Lower lobe of right lung (tissue), 2 donors: Measurements from ENCODE around the gene ADAMTSL4. TPM values are rescaled to one million over a fixed set of nuclear protein-coding genes. Genes with fewer than 3 reads are reported as not detected.

Source experiments
- ATAC-seq, 2 donors: fragments of 200-7000 bp; cut with Tn5 transposase; one replicate each; pipeline ENCODE4 v1.9.1; 2020 to 2022; ENCODE audit warnings: mild to moderate bottlenecking in 2 of 2, moderate library complexity in 2 of 2
- DNase-seq: peaks from one replicate; pipeline ENCODE4 v3.0.0-alpha.2; 2020
- H3K27ac ChIP-seq: fragments of 200-600 bp; one replicate; pipeline ENCODE4 v1.8.0; 2022
- H3K27me3 ChIP-seq: fragments of 200-600 bp; one replicate; pipeline ENCODE4 v1.8.0; 2022; ENCODE audit warnings: low read depth
- H3K36me3 ChIP-seq: fragments of 200-600 bp; one replicate; pipeline ENCODE4 v1.8.0; 2022; ENCODE audit warnings: mild to moderate bottlenecking
- H3K4me1 ChIP-seq: fragments of 200-600 bp; one replicate; pipeline ENCODE4 v1.8.0; 2022
- H3K4me3 ChIP-seq: fragments of 200-600 bp; one replicate; pipeline ENCODE4 v1.8.0; 2022; ENCODE audit warnings: mild to moderate bottlenecking
- H3K9me3 ChIP-seq: fragments of 200-600 bp; one replicate; pipeline ENCODE4 v1.8.0; 2022
- intact Hi-C: fragments of 100-400 bp; cut with DNase I; formaldehyde crosslinking; loops from one replicate; pipeline ENCODE4 v1.11.0; 2022
- total RNA-seq: library from RNA; stranded (reverse); fragmentation: NEBNext Ultra II Directional; extraction: Animal tissue kit (Norgen Biotek cat#: 25700); gene quantifications from one replicate; pipeline ENCODE4 v1.2.1, GENCODE V29; 2021
- TF ChIP-seq, protein P1 (sequence below): fragments of 200-600 bp; IDR thresholded peaks from one replicate; pipeline ENCODE4 v1.8.0; 2022; ENCODE audit warnings: antibody characterized with exemption, mild to moderate bottlenecking
- donor health status: DM: no; HTN: yes; CAD: no; lungs with severe emphysema.

The ADAMTSL4 gene
- total RNA-seq, 1 donor from 2014 or later = 164 TPM

DNA sequence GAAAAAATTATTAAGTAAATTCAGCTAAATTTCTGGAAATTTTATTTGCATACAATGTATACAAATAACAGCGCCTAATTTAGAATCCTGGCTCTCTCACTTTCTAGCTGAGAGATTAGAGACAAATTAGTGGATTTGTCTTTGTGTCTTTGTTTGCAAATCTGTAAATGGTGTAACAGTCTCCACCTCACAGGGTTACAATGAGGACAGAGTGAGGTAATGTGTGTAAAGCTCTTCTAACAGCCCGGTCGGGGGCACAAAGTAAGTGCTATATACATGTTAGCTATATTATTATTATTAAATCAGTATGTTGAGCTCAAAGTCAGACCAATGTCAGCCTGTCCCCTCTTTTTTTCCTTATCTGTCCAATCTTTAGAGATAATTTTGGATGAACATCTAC is 5.0 kb upstream of the ADAMTSL4 start:
- H3K27ac ChIP-seq = no peak overlapping the region
- peaks cover 4% of the 10 kb centered on the region for H3K4me1 ChIP-seq
- no peaks in the 10 kb centered on the region for H3K27me3 ChIP-seq
- peak in 1 of 2 donors; percentile 22 for ATAC-seq
- H3K9me3 ChIP-seq = no peaks in the 10 kb centered on the region
- DNase-seq = no peak
- H3K36me3 ChIP-seq = no peaks in the 10 kb centered on the region
- TF ChIP-seq, protein P1, sequence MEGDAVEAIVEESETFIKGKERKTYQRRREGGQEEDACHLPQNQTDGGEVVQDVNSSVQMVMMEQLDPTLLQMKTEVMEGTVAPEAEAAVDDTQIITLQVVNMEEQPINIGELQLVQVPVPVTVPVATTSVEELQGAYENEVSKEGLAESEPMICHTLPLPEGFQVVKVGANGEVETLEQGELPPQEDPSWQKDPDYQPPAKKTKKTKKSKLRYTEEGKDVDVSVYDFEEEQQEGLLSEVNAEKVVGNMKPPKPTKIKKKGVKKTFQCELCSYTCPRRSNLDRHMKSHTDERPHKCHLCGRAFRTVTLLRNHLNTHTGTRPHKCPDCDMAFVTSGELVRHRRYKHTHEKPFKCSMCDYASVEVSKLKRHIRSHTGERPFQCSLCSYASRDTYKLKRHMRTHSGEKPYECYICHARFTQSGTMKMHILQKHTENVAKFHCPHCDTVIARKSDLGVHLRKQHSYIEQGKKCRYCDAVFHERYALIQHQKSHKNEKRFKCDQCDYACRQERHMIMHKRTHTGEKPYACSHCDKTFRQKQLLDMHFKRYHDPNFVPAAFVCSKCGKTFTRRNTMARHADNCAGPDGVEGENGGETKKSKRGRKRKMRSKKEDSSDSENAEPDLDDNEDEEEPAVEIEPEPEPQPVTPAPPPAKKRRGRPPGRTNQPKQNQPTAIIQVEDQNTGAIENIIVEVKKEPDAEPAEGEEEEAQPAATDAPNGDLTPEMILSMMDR = no peak
- intact Hi-C loops = no loop called here
- H3K4me3 ChIP-seq = no peak overlapping the region

DNA sequence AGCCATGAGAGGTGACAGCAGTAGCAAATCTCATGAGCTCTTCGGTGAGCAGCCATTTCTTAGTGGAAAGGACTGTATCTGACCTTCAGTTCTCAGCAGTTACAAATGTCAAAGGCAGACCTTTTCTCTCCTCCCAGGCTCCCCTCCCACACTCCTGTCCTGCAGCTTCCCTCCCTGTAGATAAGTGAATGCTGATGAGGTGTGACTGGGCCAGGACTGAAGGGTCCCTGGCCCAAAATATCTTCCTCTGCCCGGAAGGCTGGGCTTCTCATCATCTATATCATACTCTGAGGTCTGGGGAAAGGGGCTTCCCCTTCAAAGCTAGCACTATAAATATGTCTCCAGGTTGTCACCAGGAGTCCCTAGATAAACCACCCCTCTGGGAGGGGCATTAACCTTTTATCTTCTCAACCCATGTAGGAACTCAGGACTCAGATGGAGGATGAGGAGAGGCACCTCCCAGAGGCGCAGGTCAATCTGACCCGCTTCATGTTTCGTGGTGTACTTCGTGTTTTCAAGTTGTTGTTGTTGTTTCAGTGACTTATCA is 3.6 kb upstream of the ADAMTSL4 start:
- Histone ChIP-seq H3K27me3 (no peaks in the 10 kb centered on the region), H3K9me3 (no peaks in the 10 kb centered on the region), H3K27ac (no peak overlapping the region), H3K36me3 (no peaks in the 10 kb centered on the region), H3K4me1 (peaks cover 14% of the 10 kb centered on the region), H3K4me3 (no peak overlapping the region)
- DNase-seq (no peak), ATAC-seq (no peak)
- TF ChIP-seq, protein P1 = no peak
- intact Hi-C loops = no loop called here

DNA sequence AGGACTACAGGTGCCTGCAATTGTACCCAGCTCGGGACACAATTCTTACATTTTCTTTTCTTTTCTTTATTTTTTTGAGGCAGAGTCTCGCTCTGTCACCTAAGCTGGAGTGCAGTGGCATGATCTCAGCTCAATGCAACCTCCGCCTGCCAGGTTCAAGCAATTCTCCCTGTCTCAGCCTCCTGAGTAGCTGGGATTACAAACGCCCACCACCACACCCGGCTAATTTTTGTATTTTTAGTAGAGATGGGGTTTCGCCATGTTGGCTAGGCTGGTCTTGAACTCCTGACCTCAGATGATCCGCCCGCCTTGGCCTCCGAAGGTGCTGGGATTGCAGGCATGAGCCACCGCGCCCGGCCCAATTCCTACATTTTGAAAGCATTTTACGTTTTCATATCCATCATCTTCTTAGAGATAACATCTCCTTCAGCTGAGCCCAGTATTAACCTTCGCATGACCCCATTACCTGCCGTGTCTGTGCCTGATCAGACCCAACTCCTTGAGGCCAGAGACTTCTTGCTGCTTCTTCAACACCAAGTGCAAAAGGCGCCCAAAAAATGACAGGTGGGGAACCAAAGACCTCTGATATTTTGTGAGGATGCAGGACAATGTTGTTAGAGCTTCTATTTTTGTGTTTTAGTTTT is 2.8 kb upstream of the ADAMTSL4 start:
- no peak for DNase-seq
- TF ChIP-seq, protein P1 = no peak
- intact Hi-C loops = no loop called here

DNA sequence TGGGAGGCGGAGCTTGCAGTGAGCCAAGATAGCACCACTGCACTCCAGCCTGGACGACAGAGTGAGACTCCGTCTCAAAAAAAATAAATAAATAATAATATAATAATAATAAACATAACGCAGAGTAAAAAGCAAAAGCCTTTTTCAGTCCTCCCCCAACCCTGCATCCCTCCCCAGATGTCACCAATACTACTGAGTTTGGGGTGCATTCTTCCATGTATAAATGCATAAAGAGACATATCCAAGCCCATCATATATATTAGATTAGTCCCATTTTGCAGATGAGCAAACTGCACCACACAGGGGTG is 930 bp upstream of the ADAMTSL4 start:
- Histone ChIP-seq H3K36me3 (no peaks in the 10 kb centered on the region), H3K4me3 (peak overlapping the region; percentile 67), H3K4me1 (peaks cover 41% of the 10 kb centered on the region), H3K27me3 (no peaks in the 10 kb centered on the region), H3K9me3 (no peaks in the 10 kb centered on the region), H3K27ac (peak overlapping the region; percentile 85)
- no peak for DNase-seq
- intact Hi-C loops = no loop called here
- TF ChIP-seq, protein P1 = no peak
- no peak for ATAC-seq

More for the DNA sequence above, 2.8 kb upstream of the ADAMTSL4 start:
- Histone ChIP-seq H3K4me1 (peaks cover 23% of the 10 kb centered on the region), H3K27ac (no peak overlapping the region), H3K9me3 (no peaks in the 10 kb centered on the region), H3K4me3 (no peak overlapping the region), H3K27me3 (no peaks in the 10 kb centered on the region), H3K36me3 (no peaks in the 10 kb centered on the region)
- no peak for ATAC-seq

DNA sequence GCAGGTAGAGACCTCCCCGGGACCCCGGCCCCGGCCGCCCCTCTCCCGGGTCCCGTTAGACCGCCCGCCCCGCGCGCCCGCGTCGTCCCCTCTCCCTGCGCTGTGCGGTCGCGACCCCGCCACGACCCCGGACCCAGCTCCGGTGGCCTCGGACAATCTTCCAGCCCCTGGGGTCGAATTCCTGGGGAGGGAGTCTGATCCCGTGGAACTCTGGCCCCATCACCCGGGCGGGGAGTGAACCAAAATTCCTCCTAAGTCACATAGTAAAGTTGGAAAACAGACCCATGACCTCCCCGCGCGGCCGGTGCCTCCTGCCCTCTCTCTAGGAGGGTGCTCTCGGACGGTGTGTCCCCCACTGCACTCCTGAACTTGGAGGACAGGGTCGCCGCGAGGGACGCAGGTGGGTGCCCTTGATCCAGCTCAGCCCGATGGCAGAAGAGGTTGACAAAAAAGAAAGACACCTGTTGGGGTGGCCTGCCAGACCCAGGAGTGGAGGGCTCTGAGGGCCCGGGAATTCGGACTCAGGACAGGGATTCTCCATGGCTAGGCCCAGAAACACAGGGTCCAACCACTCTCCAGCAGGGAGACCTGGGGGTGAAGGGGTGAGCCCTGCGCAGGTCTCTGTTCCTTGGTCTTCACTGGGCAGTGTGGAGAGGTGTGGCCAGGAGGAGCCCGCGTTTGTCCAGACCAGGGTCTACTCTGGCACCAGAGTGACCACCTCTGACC is 451 bp downstream of the ADAMTSL4 start:
- Histone ChIP-seq H3K36me3 (no peaks in the 10 kb centered on the region), H3K4me1 (peaks cover 46% of the 10 kb centered on the region), H3K9me3 (no peaks in the 10 kb centered on the region), H3K27ac (peak overlapping the region; percentile 85), H3K27me3 (no peaks in the 10 kb centered on the region), H3K4me3 (peak overlapping the region; percentile 67)
- TF ChIP-seq, protein P1 = no peak
- ATAC-seq (peak; percentile 0 to 7), DNase-seq (no peak)
- intact Hi-C loops = no loop called here
